ES-I3 (cell line): ENCODE results near the gene STRC.
"Not testable (repeated sequence)": the region's sequence is repeated elsewhere in the genome, so short reads cannot be mapped to it uniquely, and the experiment has no call there.

Source experiments
- H3K36me3 ChIP-seq: 2 replicates; pipeline ENCODE4 v1.6.1; 2013; ENCODE audit warnings: mild to moderate bottlenecking, low read length, control low read depth, moderate library complexity; ENCODE audit not compliant: insufficient read depth
- H3K4me1 ChIP-seq: 2 replicates; pipeline ENCODE4 v1.6.1; 2013; ENCODE audit warnings: mild to moderate bottlenecking, control low read depth, low read length; ENCODE audit not compliant: insufficient read depth
- H3K9ac ChIP-seq: 2 replicates; pipeline ENCODE4 v1.6.1; 2013; ENCODE audit warnings: low read depth, mild to moderate bottlenecking, low read length, moderate library complexity
- H3K9me3 ChIP-seq: 2 replicates; pipeline ENCODE4 v1.6.1; 2013; ENCODE audit warnings: mild to moderate bottlenecking, low read length, moderate library complexity; ENCODE audit not compliant: control insufficient read depth, insufficient read depth

Gene STRC

GRCh38 chr15:43599131-43599530 is 19.5 kb downstream of the STRC start:
- H3K4me1 ChIP-seq, H3K9ac ChIP-seq, H3K9me3 ChIP-seq, H3K36me3 ChIP-seq: not testable (repeated sequence)

GRCh38 chr15:43593328-43594190 is 25.0 kb downstream of the STRC start, which contains the start of gene CKMT1B:
TSS of gene CKMT1B (plus strand) at chr15:43594027. CDS start at chr15:43594219, 192 bp downstream.
- not testable (repeated sequence) for H3K4me1 ChIP-seq, H3K9me3 ChIP-seq, H3K9ac ChIP-seq, H3K36me3 ChIP-seq

GRCh38 chr15:43592841-43593240 is 25.8 kb downstream of the STRC start:
- H3K9ac ChIP-seq, H3K4me1 ChIP-seq, H3K9me3 ChIP-seq, H3K36me3 ChIP-seq: not testable (repeated sequence)

GRCh38 chr15:43589778-43590466 is 28.7 kb downstream of the STRC start, which contains the start of gene PPIP5K1:
TSS of gene PPIP5K1 (minus strand) at chr15:43590208. CDS start at chr15:43584504, 5,704 bp downstream.
- not testable (repeated sequence) for H3K36me3 ChIP-seq, H3K4me1 ChIP-seq, H3K9ac ChIP-seq, H3K9me3 ChIP-seq

GRCh38 chr15:43574607-43575006 is 44.0 kb downstream of the STRC start:
- not testable (repeated sequence) for H3K36me3 ChIP-seq, H3K4me1 ChIP-seq, H3K9me3 ChIP-seq, H3K9ac ChIP-seq

GRCh38 chr15:43566615-43567014 is 52.0 kb downstream of the STRC start:
- not testable (repeated sequence) for H3K9ac ChIP-seq, H3K4me1 ChIP-seq, H3K36me3 ChIP-seq, H3K9me3 ChIP-seq

- not testable (repeated sequence) for H3K4me1 ChIP-seq, H3K36me3 ChIP-seq, H3K9ac ChIP-seq, H3K9me3 ChIP-seq
These were observed 54.8 kb downstream of the STRC start for GRCh38 chr15:43563793-43564192.

GRCh38 chr15:43562753-43563152 is 55.8 kb downstream of the STRC start:
- not testable (repeated sequence) for H3K36me3 ChIP-seq, H3K4me1 ChIP-seq, H3K9me3 ChIP-seq, H3K9ac ChIP-seq

GRCh38 chr15:43552986-43553385 is 65.6 kb downstream of the STRC start:
- H3K9ac ChIP-seq = no peak overlapping the region
- H3K36me3 ChIP-seq = no peaks in the 10 kb centered on the region
- H3K4me1 ChIP-seq = no peaks in the 10 kb centered on the region

GRCh38 chr15:43552256-43552655 is 66.3 kb downstream of the STRC start:
- Histone ChIP-seq H3K36me3 (no peaks in the 10 kb centered on the region), H3K4me1 (no peaks in the 10 kb centered on the region), H3K9me3 (no peaks in the 10 kb centered on the region), H3K9ac (no peak overlapping the region)

More at GRCh38 chr15:43552986-43553385, 65.6 kb downstream of the STRC start:
- no peaks in the 10 kb centered on the region for H3K9me3 ChIP-seq

GRCh38 chr15:43550527-43551363 is 67.9 kb downstream of the STRC start:
- H3K36me3 ChIP-seq = no peaks in the 10 kb centered on the region
- H3K9me3 ChIP-seq = no peaks in the 10 kb centered on the region
- H3K4me1 ChIP-seq = no peaks in the 10 kb centered on the region
- H3K9ac ChIP-seq = no peak overlapping the region
